Astrocyte of the spinal cord (primary cell): Measurements from ENCODE around the gene RIT1.
A peak's percentile ranks its signal among the peaks of the same experiment; 100 is the strongest.
"Not testable (repeated sequence)": the region's sequence is repeated elsewhere in the genome, so short reads cannot be mapped to it uniquely, and the experiment has no call there.

ENCODE experiments used
- DNase-seq: peaks from one replicate; pipeline ENCODE4 v3.0.0; 2011; ENCODE audit warnings: low read depth, low spot score
- H3K4me3 ChIP-seq: 2 replicates; pipeline ENCODE4 v1.5.1; 2011; ENCODE audit warnings: low read depth, mild to moderate bottlenecking, low read length, moderate library complexity
- CTCF ChIP-seq: IDR thresholded peaks from 2 replicates; pipeline ENCODE4 v1.5.1; 2012; ENCODE audit warnings: low read depth, mild to moderate bottlenecking, low read length, inconsistent platforms
- in situ Hi-C: cut with HindIII; loops from 2 replicates; pipeline ENCODE4 v1.10.0; 2017; ENCODE audit warnings: low sequenced_read_pairs

RIT1 gene

DNA sequence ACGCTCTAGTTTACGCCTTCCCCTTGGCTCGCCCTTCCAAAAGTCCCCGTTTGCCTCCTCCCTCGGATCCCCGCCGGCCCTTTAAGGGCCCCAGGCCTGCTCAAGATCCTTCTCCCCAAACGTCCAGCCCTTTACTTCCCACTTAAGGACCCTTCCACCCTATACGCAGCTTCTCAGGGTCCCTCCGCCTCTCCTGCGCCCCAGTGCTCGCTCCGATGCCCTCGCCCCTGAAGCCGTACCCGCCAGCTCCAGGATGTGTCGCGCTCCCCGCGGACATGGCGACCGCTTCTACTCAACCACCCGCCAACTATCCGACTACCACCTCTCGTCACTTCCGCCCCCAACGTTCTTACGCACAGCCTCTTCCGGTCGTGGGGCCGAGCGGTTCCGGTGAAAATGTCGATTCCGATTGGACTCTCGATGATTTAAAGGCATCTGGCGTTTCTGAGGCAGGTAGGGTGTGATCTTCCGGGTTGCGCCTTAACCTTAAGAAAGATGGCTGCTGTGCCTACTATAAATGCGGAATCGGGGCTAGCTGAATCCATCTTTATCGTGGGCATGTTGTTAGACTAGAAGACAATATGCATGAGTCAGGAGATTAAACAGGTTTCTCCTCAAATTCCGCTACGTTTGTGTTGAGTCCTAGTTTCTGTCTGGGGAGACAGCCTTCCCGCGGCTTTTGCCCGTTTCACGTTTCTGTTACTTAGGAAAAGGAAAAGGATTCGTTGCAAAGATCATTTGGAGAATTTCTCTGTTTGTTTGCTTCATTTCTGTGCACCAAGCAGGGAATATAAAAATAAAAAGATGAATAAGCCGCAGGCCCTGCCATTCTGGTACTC lies 23.2 kb upstream of the RIT1 start, which contains the start of gene KHDC4:
Gene KHDC4 (minus strand): TSS at position 317 of the 839 bp plus-strand sequence. CDS start 40 bp downstream, at position 277.
- in situ Hi-C loops: no loop called here
- TF ChIP-seq CTCF: no peak
- H3K4me3 ChIP-seq: peak within 1 kb of the TSS; percentile 98
- peak; percentile 99 for DNase-seq

GRCh38 chr1:155933591-155934096 lies 22.5 kb upstream of the RIT1 start:
- in situ Hi-C loops: no loop called here
- DNase-seq: no peak

DNA sequence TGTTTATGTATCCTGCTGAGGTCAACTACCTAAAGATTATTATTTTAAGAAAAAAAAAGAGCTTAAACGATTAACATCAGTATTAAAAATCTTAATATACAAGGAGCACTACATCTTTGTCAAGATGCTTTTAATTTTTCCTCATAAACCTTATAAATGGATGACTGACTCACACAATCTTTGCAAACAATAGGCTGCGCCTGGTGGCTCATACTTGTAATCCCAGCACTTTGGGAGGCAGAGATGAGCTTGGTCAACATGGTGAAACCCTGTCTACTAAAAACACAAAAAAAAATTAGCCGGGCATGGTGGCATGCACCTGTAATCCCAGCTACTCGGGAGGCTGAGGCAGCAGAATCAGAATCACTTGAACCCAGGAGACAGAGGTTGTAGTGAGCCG lies 21.3 kb upstream of the RIT1 start:
- TF ChIP-seq CTCF: no peak
- no peak for DNase-seq
- no peak overlapping the region for H3K4me3 ChIP-seq
- in situ Hi-C loops: no loop called here

More at GRCh38 chr1:155933591-155934096, 22.5 kb upstream of the RIT1 start:
- no peak for TF ChIP-seq CTCF
- H3K4me3 ChIP-seq: peak overlapping the region; percentile 98

GRCh38 chr1:155932081-155932480 lies 20.9 kb upstream of the RIT1 start:
- no peak overlapping the region for H3K4me3 ChIP-seq
- TF ChIP-seq CTCF: no peak

GRCh38 chr1:155931332-155932038 lies 20.3 kb upstream of the RIT1 start:
- H3K4me3 ChIP-seq: no peak overlapping the region
- in situ Hi-C loops: no loop called here
- no peak for TF ChIP-seq CTCF
- no peak for DNase-seq

More at GRCh38 chr1:155932081-155932480, 20.9 kb upstream of the RIT1 start:
- in situ Hi-C loops: no loop called here
- no peak for DNase-seq

DNA sequence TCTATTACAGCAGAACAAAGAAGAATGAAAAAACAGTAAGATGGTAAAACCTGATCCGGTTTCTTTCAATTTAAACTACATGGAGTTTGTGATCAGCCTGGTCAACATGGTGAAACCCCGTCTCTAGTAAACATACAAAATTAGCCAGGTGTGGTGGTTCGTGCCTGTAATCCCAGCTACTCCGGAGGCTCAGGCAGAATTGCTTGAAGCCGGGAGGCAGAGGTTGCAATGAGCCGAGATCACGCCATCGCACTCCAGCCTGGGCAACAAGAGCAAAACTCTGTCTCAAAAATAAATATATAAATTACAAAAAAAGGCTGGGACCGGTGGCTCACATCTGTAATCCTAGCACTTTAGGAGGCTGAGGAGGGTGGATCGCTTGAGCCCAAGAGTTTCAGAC lies 19.6 kb upstream of the RIT1 start:
- H3K4me3 ChIP-seq, in situ Hi-C loops, DNase-seq: not testable (repeated sequence)
